ENCODE measurements around the gene C9orf153. TPM values are rescaled to one million over a fixed set of nuclear protein-coding genes. Genes with fewer than 3 reads are reported as not detected.

C9orf153 gene
- total RNA-seq, 1 experiment from 2014 or later = 0.17 TPM

DNA sequence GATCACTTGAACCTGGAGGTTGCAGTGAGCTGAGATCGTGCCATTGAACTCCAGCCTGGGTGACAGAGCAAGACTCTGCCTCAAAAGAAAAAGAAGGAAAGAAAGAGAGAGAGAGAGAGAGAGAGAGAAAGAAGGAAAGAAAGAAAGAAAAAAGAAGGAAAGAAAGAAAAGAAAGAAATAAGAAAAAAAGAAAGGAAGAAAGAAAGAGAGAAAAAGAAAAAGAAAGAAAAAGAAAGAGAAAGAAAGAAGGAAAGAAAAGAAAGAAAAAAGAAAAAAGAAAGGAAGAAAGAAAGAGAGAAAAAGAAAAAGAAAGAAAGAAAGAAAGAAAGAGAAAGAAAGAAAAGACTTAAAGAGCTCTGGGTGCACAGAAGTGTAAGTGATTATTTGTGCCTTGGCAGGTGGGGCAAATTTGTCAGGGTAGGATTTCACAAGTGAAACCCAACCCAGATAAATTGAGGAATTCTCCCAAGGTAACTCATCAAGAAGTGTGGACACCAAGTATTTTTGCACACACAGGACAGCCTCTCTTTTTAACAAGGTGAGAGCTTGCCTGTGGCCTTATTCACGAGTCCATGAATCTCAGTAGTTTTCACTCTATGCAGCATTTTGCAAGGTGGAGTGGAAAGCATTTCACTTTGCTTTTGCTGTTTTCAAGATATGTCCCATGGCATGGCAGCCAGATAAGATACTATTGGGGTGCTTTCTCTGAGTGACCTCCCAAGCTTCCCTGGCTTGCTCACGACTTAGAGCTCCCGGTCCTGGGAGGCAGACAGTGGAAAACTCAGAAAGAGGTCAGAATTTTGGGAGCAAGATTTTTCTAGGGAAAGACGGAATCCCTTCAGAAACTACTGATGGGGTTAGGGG, 57.8 kb downstream of the C9orf153 start:
- Histone ChIP-seq H3K18ac (ENCODE audit: insufficient read length, low read depth, low read length) (no peak overlapping the region), H3K23me2 (ENCODE audit: insufficient read length, low read depth, low read length, poor library complexity, severe bottlenecking) (no peaks in the 10 kb centered on the region), H3K9ac (ENCODE audit: extremely low read depth, insufficient read length, low read length) (no peak overlapping the region), H2BK20ac (ENCODE audit: low read depth, low read length, poor library complexity, severe bottlenecking) (no peak overlapping the region), H3K9me3 (ENCODE audit: control insufficient read depth, low read depth, low read length) (no peaks in the 10 kb centered on the region), H4K20me1 (ENCODE audit: control insufficient read depth, insufficient read depth, insufficient read length) (no peaks in the 10 kb centered on the region), H3T11ph (ENCODE audit: low read length) (no peak overlapping the region), H3K23ac (ENCODE audit: insufficient read length, low read depth, low read length) (no peak overlapping the region), H3K4me1 (ENCODE audit: insufficient read depth, low read length) (no peaks in the 10 kb centered on the region), H3K79me1 (ENCODE audit: insufficient read depth, low read depth, low read length, poor library complexity, severe bottlenecking) (no peaks in the 10 kb centered on the region), H2BK12ac (ENCODE audit: insufficient read length, low read depth, low read length) (no peak overlapping the region), H3K27ac (ENCODE audit: insufficient read length, low read depth, low read length) (no peak overlapping the region), H3K79me2 (ENCODE audit: insufficient read depth, low read length) (no peaks in the 10 kb centered on the region), H2BK5ac (ENCODE audit: insufficient read length, low read length) (no peak overlapping the region), H2BK120ac (ENCODE audit: low read depth, low read length, poor library complexity, severe bottlenecking) (no peak overlapping the region), H2BK15ac (ENCODE audit: low read depth, low read length) (no peak overlapping the region), H2AFZ (ENCODE audit: low read length) (no peak overlapping the region), H2AK5ac (ENCODE audit: insufficient read length, low read length) (no peak overlapping the region), H3K4ac (ENCODE audit: low read depth, low read length) (no peak overlapping the region), H3K27me3 (ENCODE audit: insufficient read depth, low read length) (no peaks in the 10 kb centered on the region), H4K5ac (ENCODE audit: insufficient read length, low read depth, low read length) (no peak overlapping the region), H3K56ac (ENCODE audit: insufficient read length, low read depth, low read length) (no peak overlapping the region), H3K14ac (ENCODE audit: insufficient read depth, low read length) (no peak overlapping the region), H3K4me2 (ENCODE audit: insufficient read depth, insufficient read length, low read length) (no peak overlapping the region), H4K8ac (replicated peaks; ENCODE audit: insufficient read length, low read depth, low read length) (no peak overlapping the region), H4K91ac (ENCODE audit: insufficient read length, low read depth, low read length) (no peak overlapping the region)
- no peak for DNase-seq
- no peaks in the 10 kb centered on the region; a peak in 2 of 5 replicates for H3K9me3 Mint-ChIP-seq
- H3K4me1 Mint-ChIP-seq = peaks cover 4 to 10% of the 10 kb centered on the region in 2 experiments; a peak in 3 of 4 replicates
- no peak overlapping the region for H3K4me3 Mint-ChIP-seq
- H3K27ac Mint-ChIP-seq = no peak overlapping the region
- TF ChIP-seq, protein P1, sequence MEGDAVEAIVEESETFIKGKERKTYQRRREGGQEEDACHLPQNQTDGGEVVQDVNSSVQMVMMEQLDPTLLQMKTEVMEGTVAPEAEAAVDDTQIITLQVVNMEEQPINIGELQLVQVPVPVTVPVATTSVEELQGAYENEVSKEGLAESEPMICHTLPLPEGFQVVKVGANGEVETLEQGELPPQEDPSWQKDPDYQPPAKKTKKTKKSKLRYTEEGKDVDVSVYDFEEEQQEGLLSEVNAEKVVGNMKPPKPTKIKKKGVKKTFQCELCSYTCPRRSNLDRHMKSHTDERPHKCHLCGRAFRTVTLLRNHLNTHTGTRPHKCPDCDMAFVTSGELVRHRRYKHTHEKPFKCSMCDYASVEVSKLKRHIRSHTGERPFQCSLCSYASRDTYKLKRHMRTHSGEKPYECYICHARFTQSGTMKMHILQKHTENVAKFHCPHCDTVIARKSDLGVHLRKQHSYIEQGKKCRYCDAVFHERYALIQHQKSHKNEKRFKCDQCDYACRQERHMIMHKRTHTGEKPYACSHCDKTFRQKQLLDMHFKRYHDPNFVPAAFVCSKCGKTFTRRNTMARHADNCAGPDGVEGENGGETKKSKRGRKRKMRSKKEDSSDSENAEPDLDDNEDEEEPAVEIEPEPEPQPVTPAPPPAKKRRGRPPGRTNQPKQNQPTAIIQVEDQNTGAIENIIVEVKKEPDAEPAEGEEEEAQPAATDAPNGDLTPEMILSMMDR (conservative IDR thresholded peaks at IDR 0.05) = no peak
- no peaks in the 10 kb centered on the region for H3K36me3 Mint-ChIP-seq (ENCODE audit: insufficient read depth in 1 of 3, low read depth in 3 of 3)
- WGBS (ENCODE audit: extremely low coverage, insufficient read length, low lambda C conversion rate) = no CpG with 5 or more reads among the region's 5 CpGs
- no peaks in the 10 kb centered on the region; the same call in 1 of the 2 replicates for H3K27me3 Mint-ChIP-seq (ENCODE audit: low read depth)

Measured in H9 (cell line).